ENCODE data around the gene UBE2C.

Gene UBE2C

DNA sequence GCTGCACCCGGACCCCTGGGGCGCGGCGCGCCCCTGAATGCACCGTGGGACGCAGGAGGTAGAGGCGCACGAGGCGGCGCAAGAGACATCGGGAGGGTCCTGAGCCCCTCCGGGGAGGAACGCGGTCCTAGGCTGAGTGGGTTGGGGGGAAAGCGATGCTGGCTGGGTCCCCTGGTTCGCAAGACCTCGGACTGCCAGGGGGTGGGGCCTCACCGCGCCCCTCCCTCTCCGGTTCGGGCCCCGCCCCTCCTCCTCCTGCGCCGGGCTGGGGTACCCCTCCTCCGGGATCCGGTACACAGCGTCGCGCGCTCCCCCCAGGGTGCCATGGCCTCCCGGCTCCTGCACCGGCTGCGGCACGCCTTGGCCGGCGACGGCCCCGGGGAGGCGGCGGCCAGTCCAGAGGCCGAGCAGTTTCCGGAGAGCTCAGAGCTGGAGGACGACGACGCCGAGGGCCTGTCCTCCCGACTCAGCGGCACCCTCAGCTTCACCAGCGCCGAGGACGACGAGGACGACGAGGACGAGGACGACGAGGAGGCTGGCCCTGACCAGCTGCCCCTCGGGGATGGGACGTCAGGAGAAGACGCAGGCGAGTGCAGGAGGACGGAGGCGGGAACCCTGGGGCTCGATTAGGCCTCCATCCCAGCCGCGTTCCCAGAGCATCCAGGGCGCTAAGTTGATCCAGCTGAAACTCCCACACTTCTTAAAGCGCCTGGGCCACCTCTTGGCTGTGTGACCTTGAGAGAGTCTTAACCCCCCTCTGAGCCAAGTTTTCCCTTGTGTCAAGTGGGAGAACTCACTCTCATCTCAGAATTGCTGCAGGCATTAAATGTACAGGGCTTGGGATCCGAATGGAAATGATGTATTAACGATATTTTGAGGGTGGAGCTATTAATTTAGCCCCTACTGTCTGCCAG lies 21.7 kb downstream of the UBE2C start:
- DNase-seq: peak in 2 of 3 donors; percentile 23 to 42

DNA sequence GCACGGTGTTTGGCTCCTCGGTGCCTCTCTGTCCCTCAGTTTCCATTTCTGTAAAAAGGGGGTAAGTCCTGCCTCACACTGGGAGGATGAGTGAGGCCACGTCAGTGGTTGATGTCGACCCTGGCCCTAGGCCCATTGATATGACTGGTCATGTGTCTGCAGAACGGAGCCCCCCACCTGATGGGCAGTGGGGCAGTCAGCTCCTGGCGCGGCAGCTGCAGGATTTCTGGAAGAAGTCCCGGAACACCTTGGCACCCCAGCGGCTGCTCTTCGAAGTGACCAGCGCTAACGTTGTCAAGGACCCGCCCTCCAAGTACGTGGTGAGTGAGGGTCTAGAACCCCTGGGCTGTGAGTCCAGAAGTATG lies 22.3 kb downstream of the UBE2C start:
- no peak for DNase-seq

DNA sequence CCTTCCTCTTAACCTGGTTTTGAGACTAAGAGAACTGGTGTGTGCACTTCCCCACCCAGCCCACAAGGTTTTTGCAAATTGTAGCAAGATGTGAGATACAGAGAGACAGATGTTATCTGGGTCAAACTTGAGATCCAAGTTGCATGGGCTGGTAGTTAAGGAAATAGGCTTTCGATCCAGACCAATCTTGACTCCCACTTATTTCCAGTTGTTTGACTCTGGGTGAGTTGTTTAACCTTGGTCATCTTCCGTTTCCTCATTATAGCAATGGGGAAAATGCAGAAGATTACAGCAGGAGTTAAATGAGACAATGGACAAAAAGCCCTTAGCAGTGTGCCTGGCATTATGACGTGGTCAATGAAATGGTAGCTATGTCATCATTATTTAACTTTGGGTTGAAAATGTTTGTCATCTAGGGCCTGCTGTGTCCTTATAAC lies 22.9 kb downstream of the UBE2C start:
- peak; percentile 31 to 69 (median 59) for DNase-seq

GRCh38 chr20:45835825-45836224 lies 23.4 kb downstream of the UBE2C start:
- DNase-seq: peak in 2 of 3 donors; percentile 20 to 35

DNA sequence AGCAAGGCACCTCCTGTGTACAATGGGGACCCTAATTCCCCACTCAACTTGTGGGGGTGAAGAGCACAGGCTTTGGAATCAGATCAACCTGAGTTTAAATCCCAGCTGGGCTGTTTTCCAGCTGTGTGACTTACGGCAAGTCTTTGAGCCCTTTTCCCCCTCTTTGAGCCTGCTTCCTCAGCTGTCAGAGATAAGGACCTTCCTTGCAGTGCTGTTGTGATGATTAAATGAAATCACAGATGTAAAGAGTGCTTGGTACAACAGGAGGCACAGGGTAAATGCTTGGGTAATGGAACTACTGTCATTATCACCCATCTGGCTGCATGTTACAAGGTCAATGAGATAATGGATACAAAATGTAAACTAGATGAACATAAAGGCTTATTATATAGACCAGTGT lies 24.4 kb downstream of the UBE2C start:
- no peak for DNase-seq

DNA sequence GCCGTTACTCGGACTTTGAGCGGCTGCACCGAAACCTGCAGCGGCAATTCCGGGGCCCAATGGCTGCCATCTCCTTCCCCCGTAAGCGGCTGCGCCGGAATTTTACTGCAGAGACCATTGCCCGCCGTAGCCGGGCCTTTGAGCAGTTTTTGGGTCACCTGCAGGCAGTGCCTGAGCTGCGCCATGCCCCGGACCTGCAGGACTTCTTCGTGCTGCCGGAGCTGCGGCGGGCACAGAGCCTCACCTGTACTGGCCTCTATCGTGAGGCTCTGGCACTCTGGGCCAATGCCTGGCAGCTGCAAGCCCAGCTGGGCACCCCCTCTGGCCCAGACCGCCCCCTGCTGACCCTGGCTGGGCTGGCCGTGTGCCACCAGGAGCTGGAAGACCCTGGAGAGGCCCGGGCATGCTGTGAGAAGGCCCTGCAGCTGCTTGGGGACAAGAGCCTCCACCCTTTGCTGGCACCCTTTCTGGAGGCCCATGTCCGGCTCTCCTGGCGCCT lies 28.3 kb downstream of the UBE2C start:
- no peak for DNase-seq

DNA sequence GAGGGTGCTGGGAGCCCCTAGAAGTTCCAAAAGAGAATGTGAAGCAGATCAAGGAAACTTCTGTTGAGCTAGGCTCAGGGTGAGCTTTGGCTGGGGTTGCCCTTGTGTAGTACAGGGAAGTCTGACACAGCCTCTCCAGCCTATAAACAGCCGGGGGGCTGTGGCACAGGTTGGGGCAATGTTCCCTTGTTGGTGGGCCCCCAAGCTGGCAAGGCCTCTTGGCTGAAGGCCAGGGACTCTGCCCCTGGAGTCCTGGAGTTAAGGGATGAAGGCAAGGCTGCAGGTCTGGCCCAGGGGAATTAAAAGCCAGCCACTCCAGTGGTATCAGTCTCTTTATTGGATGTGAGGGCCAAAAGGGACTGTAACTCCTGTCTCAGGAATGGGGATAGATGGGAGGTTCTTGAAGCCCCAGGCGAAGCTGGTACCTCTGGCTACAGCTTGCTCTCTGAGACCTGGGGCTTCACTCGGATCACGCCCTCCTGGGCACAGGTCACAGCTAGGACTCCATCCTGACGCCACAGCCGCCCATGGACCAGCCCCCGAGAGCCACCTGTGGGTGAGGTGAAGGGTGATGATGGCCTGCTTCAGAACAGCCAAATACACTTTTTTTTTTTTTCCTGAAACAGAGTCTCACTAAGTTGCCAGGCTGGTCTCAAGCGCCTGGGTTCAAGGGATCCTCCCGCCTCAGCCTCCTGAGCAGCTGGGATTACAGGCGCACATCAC lies 29.1 kb downstream of the UBE2C start:
- DNase-seq: no peak

DNA sequence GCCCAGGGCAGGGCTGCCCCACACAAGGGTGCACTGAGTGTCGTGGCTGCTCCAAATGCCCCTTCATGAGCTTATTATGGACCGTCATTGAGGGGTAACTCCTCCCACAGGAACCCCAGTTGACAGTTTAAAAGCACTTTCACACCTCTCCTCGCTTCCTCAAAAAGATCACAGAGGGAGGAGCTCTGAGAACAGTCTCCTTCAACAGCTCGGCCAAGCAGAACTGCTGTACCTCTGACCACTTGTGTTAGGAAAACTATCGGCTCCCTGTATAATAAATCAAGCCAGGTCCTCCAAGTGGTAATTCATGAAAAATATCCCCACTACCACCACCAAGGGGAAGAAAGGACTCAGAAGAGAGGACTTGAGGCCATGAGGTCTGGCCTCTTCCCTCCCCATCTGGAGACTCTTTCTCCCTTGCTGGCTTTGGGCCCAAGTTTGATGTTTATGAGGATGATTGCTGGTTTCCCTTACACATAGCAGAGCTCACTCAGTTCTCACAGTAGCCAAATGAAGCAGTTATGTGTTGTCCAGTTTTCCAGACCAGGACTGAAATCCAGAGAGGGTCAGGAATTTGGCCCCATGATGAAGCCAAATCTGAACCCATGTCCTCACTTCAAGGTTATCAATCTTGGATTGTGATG lies 29.8 kb downstream of the UBE2C start:
- peak; percentile 33 to 51 (median 35) for DNase-seq

GRCh38 chr20:45843506-45843905 lies 31.1 kb downstream of the UBE2C start:
- no peak for DNase-seq

DNA sequence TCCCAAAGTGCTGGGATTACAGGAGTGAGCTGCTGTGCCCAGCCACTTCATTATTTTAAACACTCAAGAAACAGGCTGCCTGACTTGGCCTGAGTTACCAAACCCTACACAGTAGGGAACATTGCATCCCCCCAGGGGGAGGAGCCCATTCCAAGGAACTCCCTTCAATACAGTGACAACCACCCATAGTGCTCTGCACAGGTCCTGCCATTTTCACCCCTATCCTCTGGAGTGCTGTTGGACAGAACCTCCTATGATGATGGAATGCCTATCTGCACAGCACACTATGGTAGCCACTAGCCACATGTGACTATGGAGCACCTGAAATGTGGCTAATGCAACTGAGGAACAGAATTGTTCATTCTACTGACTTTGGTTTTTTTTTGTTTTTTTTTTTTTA lies 33.0 kb downstream of the UBE2C start:
- DNase-seq: no peak

GRCh38 chr20:45848421-45848820 lies 36.0 kb downstream of the UBE2C start:
- no peak for DNase-seq

GRCh38 chr20:45848969-45849582 lies 36.6 kb downstream of the UBE2C start:
- DNase-seq: no peak

- DNase-seq: no peak
These were observed 37.8 kb downstream of the UBE2C start for GRCh38 chr20:45850238-45850637.

GRCh38 chr20:45850926-45851325 lies 38.5 kb downstream of the UBE2C start:
- DNase-seq: no peak

GRCh38 chr20:45851501-45851900 lies 39.1 kb downstream of the UBE2C start:
- no peak for DNase-seq

DNA sequence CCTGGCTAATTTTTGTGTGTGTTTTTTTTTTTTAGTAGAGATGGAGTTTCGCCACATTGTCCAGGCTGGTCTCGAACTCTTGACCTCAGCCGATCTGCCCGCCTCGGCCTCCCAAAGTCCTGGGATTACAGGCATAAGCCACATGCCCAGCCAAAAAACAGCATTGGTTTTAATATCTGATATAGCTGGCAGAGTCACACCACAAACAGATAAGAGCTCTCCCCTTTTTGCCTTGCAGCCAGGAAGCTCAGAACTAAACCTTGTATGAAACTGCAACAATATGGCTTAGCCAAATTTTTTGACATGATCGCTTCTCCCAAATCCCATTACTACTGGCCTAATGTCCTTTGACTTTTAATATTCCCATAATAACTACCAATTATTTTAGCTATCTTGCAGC lies 39.9 kb downstream of the UBE2C start:
- DNase-seq: no peak

DNA sequence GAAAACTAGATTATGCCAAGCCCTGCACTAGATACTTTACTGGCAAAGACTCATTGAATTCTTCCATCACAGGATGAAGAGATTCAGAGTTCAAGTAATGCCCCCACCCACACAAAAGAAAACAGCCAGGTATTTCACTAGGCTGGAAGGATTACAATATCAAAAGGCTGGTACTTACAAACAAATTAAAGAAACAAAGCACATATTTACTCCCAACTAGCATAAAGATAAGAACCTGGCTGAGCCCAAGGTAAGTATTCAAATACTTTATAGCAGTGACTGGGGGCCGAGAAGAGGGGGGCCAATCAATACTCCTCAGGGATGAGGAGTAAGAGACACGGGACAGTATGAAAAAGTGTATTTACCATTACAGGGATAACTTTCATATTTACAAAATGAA lies 41.0 kb downstream of the UBE2C start:
- no peak for DNase-seq

- peak; percentile 98 to 100 (median 100) for DNase-seq
These were observed 44.9 kb downstream of the UBE2C start, which contains the start of the genes ACOT8 and ZSWIM3 for GRCh38 chr20:45857114-45857881. TSS of gene ACOT8 (minus strand) at chr20:45857392. CDS start at chr20:45857315, 77 bp downstream. TSS of gene ZSWIM3 (plus strand) at chr20:45857614. CDS start at chr20:45857826, 212 bp downstream.

- no peak for DNase-seq
These were observed 45.4 kb downstream of the UBE2C start for GRCh38 chr20:45857882-45858216.

GRCh38 chr20:45859916-45860315 lies 47.5 kb downstream of the UBE2C start:
- DNase-seq: no peak

DNA sequence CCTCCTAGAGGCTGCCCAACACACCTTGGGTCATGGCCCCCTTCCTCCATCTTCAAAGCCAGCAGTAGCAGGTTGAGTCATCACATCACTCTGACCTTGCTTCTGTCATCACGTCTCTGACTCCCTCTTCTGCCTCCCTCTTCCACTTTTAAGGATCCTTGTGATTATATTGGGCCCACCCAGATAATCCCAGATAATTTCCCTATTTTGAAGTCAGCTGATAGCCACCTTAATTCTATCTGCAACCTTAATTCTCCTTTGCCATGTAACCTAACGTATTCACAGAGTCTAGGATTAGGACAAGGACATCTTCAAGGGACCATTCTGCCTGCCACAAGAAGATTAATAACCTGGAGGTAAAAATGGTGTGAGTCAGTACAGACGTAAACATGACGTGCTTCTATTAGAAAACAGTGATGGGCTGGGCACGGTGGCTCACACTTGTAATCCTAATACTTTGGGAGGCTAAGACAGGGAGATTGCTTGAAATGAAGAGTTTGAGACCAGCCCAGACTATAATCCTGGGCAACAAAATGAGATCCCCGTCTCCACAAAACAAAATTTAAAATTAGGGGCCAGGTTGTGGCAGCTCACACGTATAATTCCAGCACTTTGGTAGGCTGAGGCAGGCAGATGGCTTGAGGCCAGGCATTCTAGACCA lies 48.2 kb downstream of the UBE2C start:
- no peak for DNase-seq
